ENCODE data around the gene ALDH1A2.
"Not testable (repeated sequence)": the region's sequence is repeated elsewhere in the genome, so short reads cannot be mapped to it uniquely, and the experiment has no call there.

Gene ALDH1A2

GRCh38 chr15:58065445-58066041 lies at the start of gene ALDH1A2:
ALDH1A2 (minus strand) TSS chr15:58065711; CDS start chr15:58065650, 61 bp downstream.
- DNase-seq (ENCODE audit: low read depth) = peak; percentile 2

- no peak for DNase-seq (ENCODE audit: low read depth)
Observed at GRCh38 chr15:58114812-58115211, 49.3 kb upstream of the ALDH1A2 start.

GRCh38 chr15:58114388-58114787 lies 48.9 kb upstream of the ALDH1A2 start:
- no peak for DNase-seq (ENCODE audit: low read depth)

- DNase-seq (ENCODE audit: low read depth) = not testable (repeated sequence)
Observed at GRCh38 chr15:58113358-58113757, 47.8 kb upstream of the ALDH1A2 start.

- no peak for DNase-seq (ENCODE audit: low read depth)
Observed at GRCh38 chr15:58111718-58112104, 46.2 kb upstream of the ALDH1A2 start.

- no peak for DNase-seq (ENCODE audit: low read depth)
Observed at GRCh38 chr15:58110999-58111717, 45.6 kb upstream of the ALDH1A2 start.

- no peak for DNase-seq (ENCODE audit: low read depth)
Observed at GRCh38 chr15:58109419-58109818, 43.9 kb upstream of the ALDH1A2 start.

- no peak for DNase-seq (ENCODE audit: low read depth)
Observed at GRCh38 chr15:58108117-58108516, 42.6 kb upstream of the ALDH1A2 start.

- no peak for DNase-seq (ENCODE audit: low read depth)
Observed at GRCh38 chr15:58103482-58103881, 38.0 kb upstream of the ALDH1A2 start.

GRCh38 chr15:58096529-58097084 lies 31.1 kb upstream of the ALDH1A2 start:
- no peak for DNase-seq (ENCODE audit: low read depth)

- no peak for DNase-seq (ENCODE audit: low read depth)
Observed at GRCh38 chr15:58095415-58095814, 29.9 kb upstream of the ALDH1A2 start.

- no peak for DNase-seq (ENCODE audit: low read depth)
Observed at GRCh38 chr15:58087871-58088270, 22.4 kb upstream of the ALDH1A2 start.

GRCh38 chr15:58086491-58086890 lies 21.0 kb upstream of the ALDH1A2 start:
- no peak for DNase-seq (ENCODE audit: low read depth)

- no peak for DNase-seq (ENCODE audit: low read depth)
Observed at GRCh38 chr15:58083526-58083925, 18.0 kb upstream of the ALDH1A2 start.

GRCh38 chr15:58081891-58082290 lies 16.4 kb upstream of the ALDH1A2 start:
- DNase-seq (ENCODE audit: low read depth) = no peak

GRCh38 chr15:58081456-58081855 lies 15.9 kb upstream of the ALDH1A2 start:
- DNase-seq (ENCODE audit: low read depth) = no peak

- not testable (repeated sequence) for DNase-seq (ENCODE audit: low read depth)
Observed at GRCh38 chr15:58080959-58081358, 15.4 kb upstream of the ALDH1A2 start.

GRCh38 chr15:58080398-58080797 lies 14.9 kb upstream of the ALDH1A2 start:
- no peak for DNase-seq (ENCODE audit: low read depth)

- DNase-seq (ENCODE audit: low read depth) = no peak
Observed at GRCh38 chr15:58078591-58078990, 13.1 kb upstream of the ALDH1A2 start.

- DNase-seq (ENCODE audit: low read depth) = no peak
Observed at GRCh38 chr15:58077427-58077826, 11.9 kb upstream of the ALDH1A2 start.

- DNase-seq (ENCODE audit: low read depth) = no peak
Observed at GRCh38 chr15:58074452-58074851, 8.9 kb upstream of the ALDH1A2 start.

GRCh38 chr15:58070801-58071418 lies 5.4 kb upstream of the ALDH1A2 start:
- peak; percentile 29 for DNase-seq (ENCODE audit: low read depth)

- DNase-seq (ENCODE audit: low read depth) = no peak
Observed at GRCh38 chr15:58069008-58069407, 3.5 kb upstream of the ALDH1A2 start.

Measured in activated T-cell treated with anti-CD3 and anti-CD28 coated beads for 48 hours (primary cell).